RWPE1 (cell line): ENCODE data around the gene LYG1.
A peak's percentile ranks its signal among the peaks of the same experiment; 100 is the strongest.
"Not testable (repeated sequence)": the region's sequence is repeated elsewhere in the genome, so short reads cannot be mapped to it uniquely, and the experiment has no call there.

Source experiments
- CTCF ChIA-PET: fragments of 350-600 bp; sonication (Branson Sonifier 250); formaldehyde crosslinking; extraction: SDS; loops from one replicate; lab custom pipeline; 2021; lab: Yijun Ruan, JAX
- POLR2A ChIA-PET: fragments of 400-600 bp; formaldehyde crosslinking; extraction: SDS; loops from one replicate; lab custom pipeline; 2020; ENCODE audit warnings: antibody characterized with exemption; ENCODE audit not compliant: low non-redundant PET; lab: Yijun Ruan, JAX
- DNase-seq: peaks from one replicate; pipeline ENCODE4 v3.0.0; 2012; ENCODE audit warnings: low spot score
- H3K27ac ChIP-seq: fragments of 450-650 bp; 2 replicates; pipeline ENCODE4 v1.5.1; 2017
- CTCF ChIP-seq: fragments of 450-650 bp; conservative IDR thresholded peaks from 2 replicates; pipeline ENCODE4 v1.5.1; 2017; ENCODE audit warnings: low read depth, mild to moderate bottlenecking

The LYG1 gene

GRCh38 chr2:99338029-99338585 lies 37.1 kb upstream of the LYG1 start:
- POLR2A ChIA-PET = no interaction called here
- H3K27ac ChIP-seq = peak overlapping the region; percentile 94

GRCh38 chr2:99337113-99338028 lies 36.4 kb upstream of the LYG1 start, which contains the start of gene EIF5B:
Gene EIF5B, plus strand, starts transcription at chr2:99337389. Its CDS starts 166 bp downstream, at chr2:99337555.
- peak; percentile 88 for TF ChIP-seq CTCF
- peak within 1 kb of the TSS; percentile 94 for H3K27ac ChIP-seq
- peak; percentile 91 for DNase-seq
- ChIA-PET POLR2A (interaction anchor here (0.6 to 1.3 kb wide), 2 partner anchors 54 to 196 kb away, joined by 3 read pairs; no protein-coding TSS in a partner anchor), CTCF (interaction anchor here (0.6 to 0.7 kb wide), 5 partner anchors 48 to 190 kb away, joined by 3 to 4 read pairs (median 4); no protein-coding TSS in a partner anchor)

More at GRCh38 chr2:99338029-99338585, 37.1 kb upstream of the LYG1 start:
- peak; percentile 5 for DNase-seq
- CTCF ChIA-PET = no interaction called here
- TF ChIP-seq CTCF = no peak

GRCh38 chr2:99336804-99337112 lies 35.8 kb upstream of the LYG1 start:
- no peak for TF ChIP-seq CTCF
- DNase-seq = peak; percentile 45
- ChIA-PET CTCF (interaction anchor here (0.7 kb wide), 4 partner anchors 48 to 159 kb away, joined by 3 to 4 read pairs (median 4); no protein-coding TSS in a partner anchor), POLR2A (interaction anchor here (0.6 to 1.3 kb wide), 2 partner anchors 55 to 196 kb away, joined by 3 read pairs; no protein-coding TSS in a partner anchor)
- H3K27ac ChIP-seq = peak overlapping the region; percentile 94

GRCh38 chr2:99335911-99336803 lies 35.2 kb upstream of the LYG1 start, which contains the start of gene TXNDC9:
Gene TXNDC9, minus strand, starts transcription at chr2:99336333. Its CDS starts 3,123 bp downstream, at chr2:99333210.
- TF ChIP-seq CTCF = no peak
- DNase-seq = peak; percentile 99
- H3K27ac ChIP-seq = peak within 1 kb of the TSS; percentile 94
- ChIA-PET CTCF (interaction anchor here (0.6 to 1.0 kb wide), 4 partner anchors 49 to 251 kb away, joined by 3 to 5 read pairs (median 4); no protein-coding TSS in a partner anchor), POLR2A (interaction anchor here (0.6 to 1.3 kb wide), 5 partner anchors 126 to 195 kb away, joined by 3 read pairs; partner anchors contain the start of genes MITD1 and MRPL30)

- DNase-seq = no peak
- TF ChIP-seq CTCF = no peak
- POLR2A ChIA-PET = no interaction called here
- H3K27ac ChIP-seq = no peak overlapping the region
- CTCF ChIA-PET = no interaction called here
Measured at GRCh38 chr2:99325384-99325783, 24.4 kb upstream of the LYG1 start.

GRCh38 chr2:99317873-99318200 lies 16.8 kb upstream of the LYG1 start:
- H3K27ac ChIP-seq, DNase-seq, POLR2A ChIA-PET: not testable (repeated sequence)
- CTCF ChIA-PET = interaction anchor here (0.6 kb wide), 1 partner anchor 1933 kb away, joined by 4 read pairs; no protein-coding TSS in a partner anchor
